HG03103 (cell line): ENCODE data around the gene LRRD1.
A peak's percentile ranks its signal among the peaks of the same experiment; 100 is the strongest.
"Not testable (repeated sequence)": the region's sequence is repeated elsewhere in the genome, so short reads cannot be mapped to it uniquely, and the experiment has no call there.

Experiments
- ATAC-seq: cut with Tn5 transposase; IDR thresholded peaks from one replicate; pipeline ENCODE4 v1.9.1; 2021; ENCODE audit warnings: low read depth; ENCODE audit not compliant: unreplicated experiment

LRRD1 gene

DNA sequence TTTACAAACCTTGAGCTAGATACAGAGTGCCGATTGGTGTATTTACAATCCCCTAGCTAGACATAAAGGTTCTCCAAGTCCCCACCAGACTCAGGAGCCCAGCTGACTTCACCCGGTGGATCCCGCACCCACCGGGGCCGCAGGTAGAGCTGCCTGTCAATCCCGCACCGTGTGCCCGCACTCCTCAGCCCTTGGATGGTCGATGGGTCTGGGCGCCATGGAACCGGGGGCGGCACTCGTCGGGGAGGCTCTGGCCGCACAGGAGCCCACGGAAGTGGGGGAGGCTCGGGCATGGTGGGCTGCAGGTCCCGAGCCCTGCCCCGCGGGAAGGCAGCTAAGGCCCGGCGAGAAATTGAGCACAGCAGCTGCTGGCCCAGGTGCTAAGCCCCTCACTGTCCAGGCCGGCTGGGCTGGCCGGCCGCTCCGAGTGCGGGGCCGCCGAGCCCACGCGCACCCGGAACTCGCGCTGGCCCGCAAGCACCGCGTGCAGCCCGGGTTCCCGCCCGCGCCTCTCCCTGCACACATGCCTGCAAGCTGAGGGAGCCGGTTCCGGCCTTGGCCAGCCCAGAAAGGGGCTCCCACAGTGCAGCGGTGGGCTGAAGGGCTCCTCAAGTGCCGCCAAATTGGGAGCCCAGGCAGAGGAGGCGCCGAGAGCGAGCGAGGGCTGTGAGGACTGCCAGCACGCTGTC lies 35.6 kb downstream of the LRRD1 start:
- not testable (repeated sequence) for ATAC-seq

DNA sequence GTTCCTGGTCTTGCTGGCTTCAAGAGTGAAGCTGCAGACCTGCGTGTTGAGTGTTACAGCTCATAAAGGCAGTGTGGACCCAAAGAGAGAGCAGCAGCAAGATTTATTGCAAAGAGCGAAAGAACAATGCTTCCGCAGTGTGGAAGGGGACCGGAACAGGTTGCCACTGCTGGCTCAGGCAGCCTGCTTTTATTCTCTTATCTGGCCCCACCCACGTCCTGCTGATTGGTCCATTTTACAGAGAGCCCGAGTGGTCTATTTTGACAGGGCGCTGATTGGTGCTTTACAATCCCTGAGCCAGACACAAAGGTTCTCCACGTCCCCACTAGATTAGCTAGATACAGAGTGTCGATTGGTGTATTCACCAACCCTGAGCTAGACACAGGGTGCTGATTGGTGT lies 36.2 kb downstream of the LRRD1 start:
- ATAC-seq, result not testable (repeated sequence)

DNA sequence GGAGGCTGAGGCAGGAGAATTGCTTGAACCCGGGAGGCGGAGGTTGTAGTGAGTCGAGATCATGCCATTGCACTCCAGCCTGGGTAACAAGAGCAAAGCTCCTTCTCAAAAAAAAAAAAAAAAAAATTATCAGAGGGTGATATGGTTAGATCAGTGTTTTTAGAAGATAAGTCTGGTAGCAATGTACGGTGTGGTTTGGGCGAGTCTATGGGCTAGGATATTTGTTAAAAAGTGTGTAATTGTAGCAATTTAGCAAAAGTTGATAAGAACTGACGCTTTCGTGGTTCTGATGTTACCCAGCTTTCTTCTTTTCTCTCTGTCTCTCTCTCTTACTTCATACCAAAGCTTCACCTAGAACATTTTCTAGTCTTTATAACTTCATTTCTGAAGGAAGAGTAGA lies 37.8 kb downstream of the LRRD1 start:
- ATAC-seq, result no peak

DNA sequence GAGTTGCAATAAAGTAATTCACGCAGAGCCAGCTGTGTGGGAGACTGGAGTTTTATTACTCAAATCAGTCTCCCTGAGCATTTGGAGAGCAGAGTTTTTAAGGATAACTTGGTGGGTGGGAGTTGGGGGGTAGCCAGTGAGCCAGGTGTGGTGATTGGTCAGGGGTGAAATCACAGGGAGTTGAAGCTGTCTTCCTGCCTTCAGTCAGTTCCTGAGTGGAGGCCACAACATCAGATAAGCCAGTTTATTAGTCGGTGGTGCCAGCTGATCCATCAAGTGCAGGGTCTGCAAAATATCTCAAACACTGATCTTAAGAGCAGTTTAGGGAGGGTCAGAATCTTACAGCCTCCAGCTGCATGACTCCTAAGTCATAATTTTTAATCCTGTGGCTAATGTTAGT lies 41.4 kb downstream of the LRRD1 start:
- no peak for ATAC-seq

DNA sequence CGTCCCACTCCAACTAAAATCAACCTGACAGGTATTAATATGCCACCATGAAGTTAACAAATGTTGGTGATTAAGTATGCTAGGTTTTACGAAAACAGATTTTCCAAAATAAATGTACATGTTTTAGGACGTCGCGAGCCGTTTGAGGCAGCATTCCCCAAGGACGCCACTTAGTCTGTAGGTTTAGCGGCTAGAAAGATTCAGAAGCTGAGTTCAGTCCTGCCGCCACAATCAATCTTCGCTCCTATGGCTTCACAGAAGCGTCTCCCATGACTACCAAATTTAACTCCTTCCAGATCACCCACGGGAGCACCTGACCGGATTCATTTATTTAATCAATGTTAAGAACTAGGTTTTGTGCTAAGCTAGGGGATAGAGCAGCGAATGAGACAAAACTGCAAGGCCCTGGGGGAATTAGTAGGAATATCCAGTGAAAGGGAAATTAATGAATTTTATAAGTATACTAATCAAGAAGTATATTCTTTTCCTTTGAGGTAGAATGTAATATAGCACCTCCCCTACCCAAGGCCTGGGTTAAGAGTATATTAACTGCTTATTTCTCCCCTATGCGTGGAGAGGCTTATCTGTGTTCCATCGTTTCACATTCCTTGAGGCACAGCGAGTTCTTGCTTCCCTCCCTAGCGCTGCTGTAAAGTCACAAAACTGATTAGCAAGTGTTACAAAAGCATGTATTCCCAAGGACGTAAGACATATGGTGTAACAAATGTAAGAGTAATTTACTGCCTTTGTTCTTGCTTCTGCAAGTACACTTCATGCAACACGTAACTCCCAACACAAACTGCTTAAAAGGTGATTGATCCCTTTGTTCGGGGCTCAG lies 43.7 kb downstream of the LRRD1 start:
- no peak for ATAC-seq

DNA sequence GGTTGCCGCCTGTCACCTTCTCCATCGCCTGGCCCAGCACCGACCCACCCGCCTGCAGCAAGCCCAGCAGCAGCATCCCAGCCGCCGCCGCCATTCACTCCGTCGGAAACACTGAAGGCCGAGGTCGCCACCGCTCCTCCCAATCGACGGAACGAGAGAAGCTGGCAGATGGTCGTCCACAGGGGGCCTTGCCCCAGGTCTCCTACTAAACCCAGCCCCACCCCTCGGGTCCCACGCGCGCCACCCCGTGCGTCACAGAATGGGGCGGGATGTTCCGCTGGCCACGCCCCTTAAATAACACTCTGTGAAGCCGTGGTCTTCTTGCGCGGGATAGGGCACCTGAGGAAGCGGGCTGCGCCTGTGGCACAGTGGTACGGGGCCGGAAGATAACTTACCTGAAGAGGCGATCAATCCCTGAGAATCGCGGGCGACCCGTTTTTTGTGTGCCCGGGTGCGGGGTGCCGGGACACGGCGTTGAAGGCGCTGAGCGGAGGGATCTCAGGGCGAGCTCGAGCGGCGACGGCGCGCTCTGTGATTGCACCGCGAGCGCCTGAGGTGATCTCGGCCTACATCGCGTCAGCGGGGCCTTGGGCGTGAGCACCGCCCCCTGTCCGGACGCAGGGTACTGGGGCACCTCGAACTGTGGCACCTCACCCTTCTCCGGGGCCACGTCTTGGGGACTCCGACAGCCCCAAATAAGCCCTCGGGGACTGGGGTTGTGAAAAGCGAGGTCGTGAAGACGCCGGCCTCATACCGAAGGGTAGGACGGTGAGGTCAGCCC lies 44.5 kb downstream of the LRRD1 start, which contains the start of gene CYP51A1:
CYP51A1 (minus strand) TSS at position 207 of the 781 bp plus-strand sequence; CDS start at position 94, 113 bp downstream.
- peak; percentile 85 for ATAC-seq

DNA sequence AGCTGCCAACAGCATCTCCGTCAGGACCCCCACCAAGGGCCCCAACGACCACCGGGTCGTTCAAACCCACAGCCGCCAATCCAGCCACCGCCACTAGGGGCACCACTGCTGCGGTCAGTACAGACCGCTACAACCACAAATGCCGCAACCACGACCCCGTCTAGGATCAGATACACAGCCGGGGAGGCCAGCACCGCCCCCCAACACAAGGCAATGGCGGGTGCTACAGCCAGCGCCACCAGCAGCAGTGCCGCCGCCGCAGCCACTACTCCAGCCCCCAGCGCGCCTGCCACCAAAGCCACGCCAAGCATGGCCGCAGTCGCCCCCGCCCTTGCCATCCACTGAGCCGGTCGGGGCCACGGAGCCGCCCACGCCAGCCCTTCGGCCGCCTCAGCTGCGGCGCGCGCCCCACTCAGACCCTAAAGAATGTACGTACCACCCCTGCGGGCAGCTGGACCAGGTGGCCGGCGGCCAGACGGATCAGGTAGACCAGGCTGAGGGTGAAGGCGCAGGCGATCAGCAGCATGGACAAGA lies 45.1 kb downstream of the LRRD1 start:
- ATAC-seq, result peak; percentile 20

DNA sequence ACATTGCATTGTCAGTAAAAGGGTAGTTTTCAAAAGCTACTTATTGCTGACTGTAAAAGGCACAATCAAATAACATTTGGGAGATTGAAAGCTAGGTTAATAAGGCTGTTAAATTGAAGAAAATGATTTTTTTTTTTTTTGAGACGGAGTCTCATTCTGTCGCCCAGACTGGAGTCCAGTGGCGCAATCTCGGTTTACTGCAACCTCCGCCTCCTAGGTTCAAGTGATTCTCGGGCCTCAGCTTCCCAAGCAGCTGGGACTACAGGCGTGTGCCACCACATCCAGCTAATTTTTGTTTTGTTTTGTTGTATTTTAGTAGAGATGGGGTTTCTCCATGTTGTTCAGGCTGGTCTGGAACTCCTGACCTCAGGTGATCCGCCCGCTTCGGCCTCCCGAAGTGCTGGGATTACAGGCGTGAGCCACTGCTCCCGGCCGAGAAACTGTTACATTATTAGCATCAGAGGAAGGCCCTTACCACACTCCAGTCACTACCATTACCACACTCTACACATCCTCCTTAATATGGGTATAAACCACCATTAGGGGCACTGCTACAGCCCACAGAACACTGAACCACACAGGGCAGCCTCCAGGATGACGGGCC lies 45.7 kb downstream of the LRRD1 start:
- ATAC-seq, result peak; percentile 15

- ATAC-seq, result no peak
These were observed 47.1 kb downstream of the LRRD1 start for GRCh38 chr7:92131764-92132330.

DNA sequence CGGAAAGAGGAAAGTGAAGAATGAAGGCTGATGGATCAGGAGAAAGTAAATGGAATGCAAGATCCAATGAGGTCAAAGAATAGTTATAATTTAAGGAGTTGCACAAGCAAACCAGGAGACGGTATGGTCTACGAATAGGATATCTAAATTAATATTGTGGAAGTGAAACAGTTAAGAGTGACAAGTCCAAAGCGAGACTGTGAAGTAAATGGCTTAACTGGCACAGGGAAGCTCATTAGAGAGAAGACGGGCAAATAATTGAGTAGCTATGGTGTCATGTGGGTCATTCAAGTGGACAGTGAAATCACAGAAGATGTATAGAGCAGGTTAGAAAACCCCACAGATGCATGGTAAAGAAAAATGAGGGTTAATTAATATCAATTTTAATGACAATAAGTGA lies 47.8 kb downstream of the LRRD1 start:
- no peak for ATAC-seq

DNA sequence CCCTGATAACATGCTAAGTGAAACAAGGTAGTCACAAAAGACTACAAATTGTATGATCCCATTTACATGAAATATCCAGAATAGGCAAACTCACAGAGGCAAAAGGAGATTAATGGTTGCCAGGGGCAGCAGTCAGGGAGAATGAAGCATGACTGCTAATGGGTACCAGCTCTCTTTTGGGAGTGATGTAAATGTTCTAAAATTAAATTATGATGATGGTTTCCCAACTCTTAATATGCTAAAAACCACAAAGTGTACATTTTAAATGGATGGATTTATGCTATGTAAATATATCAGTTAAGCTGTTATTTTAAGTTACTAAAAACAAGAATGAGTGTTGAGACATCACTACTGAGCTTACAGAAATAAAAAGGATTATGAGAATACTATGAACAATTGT lies 57.3 kb downstream of the LRRD1 start:
- ATAC-seq, result no peak

DNA sequence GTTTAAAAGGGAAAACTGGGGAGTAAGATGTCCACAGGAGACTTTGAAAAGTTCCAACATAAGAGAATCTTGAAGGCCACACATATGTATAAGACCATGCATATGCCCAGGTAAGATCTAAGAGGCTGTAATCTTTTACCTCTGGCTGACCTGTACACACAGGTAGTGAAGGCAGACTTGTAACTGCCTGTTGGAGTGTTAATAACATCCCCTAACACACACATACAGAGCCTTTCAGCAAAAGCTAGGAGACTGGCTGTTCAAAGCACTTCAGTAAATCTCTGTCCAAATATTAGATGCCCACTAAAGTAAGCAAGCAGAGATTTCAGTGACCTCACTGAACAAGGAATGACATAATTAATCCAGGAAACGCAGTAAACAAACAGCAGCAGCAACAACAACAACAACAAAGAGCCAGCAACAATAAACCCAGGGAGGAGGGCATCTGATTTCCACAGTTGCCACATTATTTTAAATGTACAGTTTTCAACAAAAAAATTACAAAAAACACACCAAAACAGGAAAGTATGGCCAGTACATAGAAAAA lies 59.7 kb downstream of the LRRD1 start:
- no peak for ATAC-seq

GRCh38 chr7:92116949-92117348 lies 62.0 kb downstream of the LRRD1 start:
- no peak for ATAC-seq

GRCh38 chr7:92115821-92116220 lies 63.1 kb downstream of the LRRD1 start:
- ATAC-seq, result no peak

GRCh38 chr7:92110857-92111256 lies 68.1 kb downstream of the LRRD1 start:
- no peak for ATAC-seq

GRCh38 chr7:92108821-92109220 lies 70.1 kb downstream of the LRRD1 start:
- ATAC-seq, result no peak

- ATAC-seq, result not testable (repeated sequence)
These were observed 76.1 kb downstream of the LRRD1 start for GRCh38 chr7:92102862-92103261.

- ATAC-seq, result no peak
These were observed 78.4 kb downstream of the LRRD1 start for GRCh38 chr7:92100534-92100933.

DNA sequence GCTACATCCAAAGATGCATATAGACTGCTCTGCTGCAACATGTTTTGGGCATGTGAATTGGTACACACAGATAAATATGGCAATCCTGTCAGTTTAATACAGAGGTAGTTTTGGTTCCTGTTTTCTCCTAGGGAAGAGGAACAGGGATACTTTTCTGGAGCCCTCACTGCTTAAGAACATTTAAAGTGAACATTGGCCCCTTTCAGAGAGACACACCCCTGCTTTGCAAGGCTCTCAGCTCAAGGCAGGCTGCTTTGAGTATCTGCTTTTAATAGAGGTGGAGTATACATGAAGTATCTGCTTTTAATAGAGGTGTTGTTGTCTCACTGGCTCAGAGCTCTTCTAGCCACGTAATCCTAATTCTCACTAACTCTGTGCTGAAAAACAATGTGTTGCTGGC lies 83.6 kb downstream of the LRRD1 start:
- no peak for ATAC-seq
